GM21360 (cell line): ENCODE results near the gene LIN28B.
"Not testable (repeated sequence)": the region's sequence is repeated elsewhere in the genome, so short reads cannot be mapped to it uniquely, and the experiment has no call there.

Experiments used
- ATAC-seq: cut with Tn5 transposase; IDR thresholded peaks from one replicate; pipeline ENCODE4 v1.9.1; 2021; ENCODE audit warnings: mild to moderate bottlenecking, moderate library complexity; ENCODE audit not compliant: unreplicated experiment

The LIN28B gene

DNA sequence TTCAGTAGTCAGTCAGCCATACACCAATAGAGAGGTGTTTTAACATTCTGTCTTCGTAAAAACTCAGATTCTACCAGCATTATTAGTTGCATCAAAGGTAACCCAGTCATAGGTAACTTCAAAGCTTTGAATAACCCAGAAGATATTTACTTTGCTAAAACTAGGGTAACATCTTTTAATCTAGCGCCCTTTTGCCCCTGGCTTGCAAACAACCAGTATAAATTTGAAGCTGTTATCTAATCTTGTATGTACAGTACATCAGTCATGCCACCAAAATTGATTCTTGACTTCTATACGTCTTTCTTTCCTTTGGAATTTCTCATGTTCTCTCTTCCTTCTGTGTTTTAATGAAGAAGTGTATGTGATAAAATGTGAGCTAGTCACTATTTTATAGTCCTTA is 109.3 kb downstream of the LIN28B start:
- ATAC-seq: no peak

GRCh38 chr6:105066836-105067235 is 109.9 kb downstream of the LIN28B start:
- ATAC-seq: no peak

- no peak for ATAC-seq
These were observed 110.4 kb downstream of the LIN28B start for GRCh38 chr6:105067329-105067728.

DNA sequence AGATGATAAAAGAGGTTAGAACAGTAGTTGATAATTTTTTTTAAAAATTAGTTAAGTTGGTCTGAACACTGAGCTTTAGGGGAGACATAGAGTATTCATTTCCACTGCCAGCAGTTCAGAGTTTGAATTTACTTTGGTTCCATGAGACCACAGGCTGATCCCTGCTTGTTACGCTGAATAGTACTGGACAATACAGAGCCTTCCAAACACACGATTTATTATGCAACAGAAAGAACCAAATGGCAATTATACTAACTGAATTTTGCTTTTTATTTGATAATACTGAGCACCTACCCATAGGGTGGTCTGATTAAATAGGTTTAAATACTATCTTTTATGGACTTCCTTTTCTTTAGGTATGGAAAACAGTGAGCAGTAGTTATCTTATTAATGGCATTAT is 111.5 kb downstream of the LIN28B start:
- no peak for ATAC-seq

DNA sequence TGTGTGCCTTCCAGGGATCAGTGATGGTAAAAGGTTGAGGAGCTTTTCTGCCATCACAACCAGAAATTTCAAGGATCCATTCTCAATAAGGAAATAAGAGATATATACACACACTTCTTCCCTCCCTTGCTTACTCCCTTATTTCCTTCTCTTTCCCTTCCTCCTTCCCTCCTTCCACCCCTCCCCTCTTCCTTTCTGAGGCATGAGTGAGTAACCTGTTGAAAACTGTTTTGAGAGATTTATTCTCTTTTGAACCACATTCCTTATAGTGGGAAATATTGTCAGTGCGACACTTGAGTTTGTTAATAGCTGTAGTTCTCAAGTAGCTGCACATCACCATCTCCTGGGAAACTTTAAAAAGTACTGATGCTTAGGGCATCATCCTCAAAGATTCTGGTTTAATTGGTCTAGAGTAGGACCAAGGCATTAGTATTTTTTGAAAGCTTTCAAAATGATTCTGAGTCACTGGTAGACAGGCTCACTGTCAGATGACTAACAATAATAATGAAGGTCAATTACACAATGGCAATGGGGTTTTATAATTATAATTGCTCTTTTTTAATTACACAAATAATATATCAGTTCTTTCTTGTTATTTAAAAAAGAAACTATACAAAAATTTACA is 113.0 kb downstream of the LIN28B start:
- no peak for ATAC-seq

DNA sequence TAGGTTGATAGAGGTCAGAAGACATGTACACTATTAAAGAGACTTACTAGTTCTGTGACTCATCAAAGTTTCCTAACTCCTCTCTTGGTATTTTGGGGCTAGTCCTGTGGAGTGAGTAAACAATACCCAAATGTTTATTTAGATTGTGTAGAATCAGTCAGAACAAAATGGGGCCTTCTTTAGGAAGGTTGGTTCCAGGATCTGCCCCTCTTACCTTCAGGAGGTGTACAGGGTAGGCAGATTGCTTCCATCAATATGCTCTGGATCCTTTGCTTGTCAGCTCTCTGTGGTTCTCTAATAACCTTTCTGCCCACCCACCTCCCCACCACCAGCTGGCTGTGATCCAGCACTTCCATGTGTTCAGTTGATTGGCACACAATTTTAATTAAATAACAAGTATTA is 115.9 kb downstream of the LIN28B start:
- no peak for ATAC-seq

GRCh38 chr6:105075210-105075609 is 118.3 kb downstream of the LIN28B start:
- no peak for ATAC-seq

GRCh38 chr6:105076418-105076817 is 119.5 kb downstream of the LIN28B start:
- ATAC-seq: not testable (repeated sequence)

GRCh38 chr6:105077596-105078385 is 120.9 kb downstream of the LIN28B start:
- no peak for ATAC-seq

GRCh38 chr6:105078386-105078708 is 121.4 kb downstream of the LIN28B start:
- ATAC-seq: no peak

- no peak for ATAC-seq
These were observed 123.4 kb downstream of the LIN28B start for GRCh38 chr6:105080279-105080678.

DNA sequence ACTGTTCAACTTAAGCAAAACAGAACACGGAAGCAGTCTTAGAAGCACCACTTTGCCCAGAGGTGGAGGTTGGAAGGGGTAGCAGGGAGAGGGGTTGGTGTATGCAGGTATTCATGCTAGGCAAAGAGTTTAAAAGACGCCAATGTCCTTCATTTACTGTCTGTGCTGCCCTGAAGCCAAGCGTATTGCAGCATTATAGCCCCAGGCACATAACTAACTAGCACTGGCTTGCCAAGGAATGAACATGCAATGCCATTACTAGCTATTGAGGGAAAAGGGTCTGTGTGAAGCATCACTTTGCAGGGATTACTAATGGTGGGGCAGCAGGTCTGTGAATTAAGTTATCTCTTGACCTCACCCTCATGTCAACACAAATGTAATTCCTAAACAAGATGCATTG is 124.8 kb downstream of the LIN28B start:
- not testable (repeated sequence) for ATAC-seq

- ATAC-seq: no peak
These were observed 130.8 kb downstream of the LIN28B start for GRCh38 chr6:105087571-105088211.

GRCh38 chr6:105091140-105091829 is 134.4 kb downstream of the LIN28B start:
- ATAC-seq: no peak

DNA sequence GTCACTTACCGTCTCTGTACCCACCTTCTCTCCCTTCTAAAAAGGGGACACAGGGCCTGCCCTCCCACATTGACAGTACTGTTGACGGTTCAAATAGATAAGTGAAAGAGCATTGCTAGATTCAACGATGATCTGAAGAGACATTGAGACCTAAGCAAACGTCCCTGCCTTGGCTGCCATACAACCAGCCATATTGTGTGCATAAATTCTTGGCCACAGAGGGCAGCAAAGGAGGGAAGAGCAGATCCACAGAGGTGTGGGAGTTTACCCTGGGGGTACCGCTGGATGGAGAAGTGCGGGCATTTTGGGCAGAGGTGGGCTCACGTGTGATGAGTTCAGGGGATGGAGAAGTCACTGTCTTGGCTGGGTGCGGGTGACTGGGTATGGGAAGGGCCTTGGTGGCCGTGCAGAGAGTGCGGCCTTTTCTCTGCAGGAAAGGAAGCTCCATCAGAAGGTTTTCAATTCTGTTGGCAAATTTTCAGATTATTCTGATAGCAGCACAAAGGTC is 137.3 kb downstream of the LIN28B start:
- ATAC-seq: no peak

DNA sequence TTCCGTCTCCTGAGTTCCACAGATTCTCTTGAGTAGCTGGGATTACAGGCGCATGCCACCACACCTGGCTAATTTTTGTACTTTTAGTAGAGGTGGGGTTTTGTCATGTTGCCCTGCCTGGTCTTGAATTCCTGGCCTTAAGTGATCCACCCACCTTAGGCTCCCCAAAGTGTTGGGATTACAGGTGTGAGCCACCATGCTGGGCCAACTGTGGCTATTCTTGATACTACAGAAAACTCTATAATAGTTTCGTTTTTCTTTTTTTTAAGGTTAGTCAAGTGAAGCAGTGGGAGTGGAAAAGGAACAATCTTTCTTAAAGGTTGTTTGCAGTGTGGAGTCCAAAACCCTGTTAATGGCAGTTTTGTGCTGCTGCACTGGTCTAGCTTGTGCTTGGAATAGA is 138.2 kb downstream of the LIN28B start:
- no peak for ATAC-seq

- ATAC-seq: no peak
These were observed 140.4 kb downstream of the LIN28B start for GRCh38 chr6:105097288-105097687.

DNA sequence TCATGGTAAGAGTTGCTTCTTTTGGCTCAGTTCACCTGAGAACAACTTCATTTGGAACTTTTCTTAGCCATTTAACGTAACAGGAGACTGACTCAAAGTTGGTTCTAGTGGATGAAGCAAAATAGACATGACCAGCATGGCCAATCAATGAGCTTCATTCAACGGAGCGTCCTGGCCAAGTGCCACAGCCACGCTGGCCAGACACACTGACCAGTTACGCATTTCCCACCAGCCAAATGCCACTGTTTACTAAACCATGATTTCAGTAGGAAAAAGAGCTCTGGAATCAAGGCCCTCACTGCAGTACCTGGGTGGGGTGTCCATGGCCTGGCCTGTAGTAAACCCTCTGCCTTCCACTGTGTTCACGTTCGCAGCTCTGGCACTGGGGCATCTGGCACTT is 142.5 kb downstream of the LIN28B start:
- no peak for ATAC-seq

DNA sequence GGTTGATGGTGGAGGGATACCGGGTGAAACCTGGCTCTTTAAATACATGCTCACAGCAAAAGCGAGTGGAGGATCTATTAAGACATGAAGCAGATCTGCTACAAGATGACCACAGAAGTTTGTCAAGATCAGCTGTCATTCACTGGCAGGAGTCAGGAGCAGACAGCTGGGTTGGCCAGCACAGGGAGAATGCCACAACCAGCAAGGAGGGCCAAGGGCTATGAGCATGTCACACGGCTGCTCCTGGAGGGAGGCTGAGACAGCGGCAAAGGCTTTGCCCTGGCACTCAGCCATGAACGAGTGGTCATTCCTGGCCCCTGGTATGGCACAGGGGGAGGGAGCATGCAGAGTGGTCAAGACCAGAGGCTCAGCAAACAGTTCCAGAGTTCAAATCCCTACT is 145.3 kb downstream of the LIN28B start:
- ATAC-seq: no peak

- ATAC-seq: no peak
These were observed 148.2 kb downstream of the LIN28B start for GRCh38 chr6:105105094-105105493.

DNA sequence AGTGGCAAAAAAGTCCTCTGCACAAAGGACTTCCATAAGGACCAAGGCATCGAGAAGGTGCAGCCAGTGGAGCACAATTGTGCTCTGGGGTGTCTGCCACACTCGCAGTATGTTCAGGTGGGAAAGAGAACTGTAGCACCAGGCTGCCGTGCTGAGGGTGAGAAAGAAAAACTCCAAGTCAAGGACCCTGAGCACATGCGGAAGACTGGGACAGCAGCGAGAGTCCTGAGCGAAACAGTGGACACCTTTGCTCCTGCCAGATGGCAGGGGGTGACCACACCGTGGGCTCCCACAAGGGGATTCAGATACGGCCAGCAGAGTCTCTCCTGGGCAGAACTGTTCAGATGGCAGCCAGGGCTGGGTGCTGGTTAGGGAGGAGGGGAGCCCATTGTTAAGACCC is 149.4 kb downstream of the LIN28B start:
- ATAC-seq: no peak
